HG03097 (cell line): ENCODE measurements around the gene FADD.

Source experiments
- ATAC-seq: cut with Tn5 transposase; IDR thresholded peaks from one replicate; pipeline ENCODE4 v1.9.1; 2021; ENCODE audit not compliant: unreplicated experiment, low FRiP score

The FADD gene

GRCh38 chr11:70230151-70230839, 27.2 kb downstream of the FADD start:
- ATAC-seq: no peak

GRCh38 chr11:70230840-70231710, 28.0 kb downstream of the FADD start:
- no peak for ATAC-seq

DNA sequence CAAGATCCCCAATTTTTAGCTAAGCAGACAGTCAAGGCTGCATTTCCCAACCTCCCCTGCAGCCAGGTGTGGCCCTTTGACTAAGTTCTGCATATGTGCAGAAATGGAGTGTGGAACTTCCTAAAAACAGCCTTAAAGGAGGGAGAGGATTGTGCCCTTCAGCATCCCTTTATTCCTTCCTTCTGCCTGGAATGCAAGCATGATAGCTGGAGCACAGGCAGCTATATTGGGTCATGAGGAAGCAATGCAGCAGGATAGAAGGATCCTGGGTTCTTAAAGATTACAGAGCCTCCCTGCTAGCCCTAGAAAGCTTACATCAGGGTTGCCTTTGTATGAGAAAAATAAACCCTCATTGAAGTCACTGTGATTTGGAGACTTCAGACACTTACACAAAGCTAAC, 29.9 kb downstream of the FADD start:
- no peak for ATAC-seq

DNA sequence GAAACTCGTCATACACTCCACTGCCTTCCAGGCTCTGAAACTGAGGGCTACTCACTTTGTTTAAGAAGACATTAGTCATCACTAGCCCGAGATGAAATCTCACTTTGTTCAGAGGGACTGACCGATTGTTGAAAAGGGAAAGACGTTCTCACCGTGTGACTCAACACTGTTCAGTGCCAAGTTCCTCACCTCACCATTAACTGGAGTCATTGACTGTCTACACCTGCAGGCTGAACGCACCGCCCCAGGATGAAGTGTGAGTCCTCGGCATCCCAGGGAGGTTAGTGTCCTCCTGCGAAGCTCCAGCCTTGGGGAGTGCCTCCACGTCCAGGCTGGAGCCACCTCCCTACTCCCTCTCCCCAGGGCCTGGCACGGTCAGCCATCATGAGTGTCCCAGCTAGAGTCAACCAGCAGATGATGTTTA, 30.4 kb downstream of the FADD start:
- ATAC-seq: no peak

DNA sequence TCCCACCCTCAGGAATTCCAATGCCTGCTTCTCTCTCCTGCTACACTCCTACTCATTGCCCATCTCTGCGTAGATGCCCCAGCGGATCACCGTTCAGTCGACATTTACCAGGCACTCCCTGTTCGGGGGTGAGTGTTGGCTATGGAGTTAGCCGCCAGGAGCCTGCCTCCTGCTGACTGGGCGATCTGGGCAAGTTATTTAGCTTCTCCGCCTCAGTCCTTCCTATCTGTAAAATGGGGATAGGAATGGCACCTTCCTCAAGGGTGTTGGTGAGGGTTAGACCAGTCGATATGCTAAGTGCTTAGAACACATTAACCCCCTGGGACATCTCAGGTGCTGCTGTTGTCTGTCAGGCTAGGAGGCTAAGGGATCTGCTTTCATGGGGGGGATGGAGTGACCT, 30.9 kb downstream of the FADD start:
- ATAC-seq: no peak

- ATAC-seq: no peak
These were observed 37.2 kb downstream of the FADD start for GRCh38 chr11:70240337-70240736.

GRCh38 chr11:70241709-70242108, 38.6 kb downstream of the FADD start:
- no peak for ATAC-seq

GRCh38 chr11:70242885-70243284, 39.8 kb downstream of the FADD start:
- ATAC-seq: no peak

DNA sequence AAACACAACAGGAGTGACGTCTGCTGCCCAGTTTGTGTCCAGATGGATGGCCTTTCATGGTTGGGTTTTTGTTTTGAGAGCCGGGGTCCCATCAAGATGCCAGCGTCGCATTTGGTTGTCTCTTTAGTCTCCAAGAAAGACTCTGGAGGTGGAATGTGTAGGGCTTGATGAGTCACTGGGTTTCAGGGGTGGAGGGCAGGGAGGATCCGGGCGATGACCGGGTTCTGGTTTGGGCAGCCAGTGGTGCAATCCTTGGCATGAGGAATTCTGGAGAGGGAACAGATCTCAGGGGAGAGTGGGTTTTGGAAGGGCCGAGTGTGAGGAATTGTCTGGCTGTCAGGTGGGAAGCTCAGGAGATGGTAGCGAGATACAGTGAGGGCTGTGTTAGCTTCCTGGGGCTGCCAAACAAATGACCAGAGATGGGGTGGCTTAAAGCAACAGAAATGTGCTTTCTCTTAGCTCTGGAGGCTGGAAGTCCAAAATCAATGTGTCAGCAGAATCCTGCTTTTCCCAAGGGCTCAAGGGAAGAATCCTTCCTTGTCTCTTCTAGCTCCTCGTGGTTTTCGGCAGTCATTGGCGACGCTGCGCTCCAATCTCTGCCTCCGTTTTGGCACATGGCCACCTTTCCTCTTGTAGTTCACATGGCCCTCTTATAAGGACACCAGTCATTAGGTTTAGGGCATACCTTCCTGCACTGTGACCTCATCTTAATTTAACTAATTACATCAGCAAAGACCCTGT, 41.0 kb downstream of the FADD start:
- no peak for ATAC-seq

- no peak for ATAC-seq
These were observed 41.6 kb downstream of the FADD start for GRCh38 chr11:70244698-70245097.

DNA sequence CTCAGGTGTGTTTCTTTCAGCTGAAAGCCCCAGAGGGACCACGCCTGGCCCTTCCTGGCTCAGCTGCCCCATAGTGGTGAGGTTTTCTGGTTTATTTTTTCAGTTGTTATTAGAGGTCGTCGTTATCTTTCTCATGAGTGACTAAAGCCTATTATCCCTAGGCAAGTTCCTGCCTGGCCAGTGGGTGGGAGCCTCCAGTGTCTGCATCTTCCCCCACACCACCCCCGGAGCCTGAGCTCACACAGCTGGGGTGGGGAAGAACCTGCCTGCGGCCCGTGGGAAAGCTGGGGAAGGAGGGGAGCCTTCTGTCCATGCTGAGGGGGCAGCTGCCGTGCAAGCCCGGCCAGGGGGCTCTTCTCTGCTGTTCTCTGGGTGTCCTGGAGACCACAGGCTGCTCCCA, 43.1 kb downstream of the FADD start:
- no peak for ATAC-seq

DNA sequence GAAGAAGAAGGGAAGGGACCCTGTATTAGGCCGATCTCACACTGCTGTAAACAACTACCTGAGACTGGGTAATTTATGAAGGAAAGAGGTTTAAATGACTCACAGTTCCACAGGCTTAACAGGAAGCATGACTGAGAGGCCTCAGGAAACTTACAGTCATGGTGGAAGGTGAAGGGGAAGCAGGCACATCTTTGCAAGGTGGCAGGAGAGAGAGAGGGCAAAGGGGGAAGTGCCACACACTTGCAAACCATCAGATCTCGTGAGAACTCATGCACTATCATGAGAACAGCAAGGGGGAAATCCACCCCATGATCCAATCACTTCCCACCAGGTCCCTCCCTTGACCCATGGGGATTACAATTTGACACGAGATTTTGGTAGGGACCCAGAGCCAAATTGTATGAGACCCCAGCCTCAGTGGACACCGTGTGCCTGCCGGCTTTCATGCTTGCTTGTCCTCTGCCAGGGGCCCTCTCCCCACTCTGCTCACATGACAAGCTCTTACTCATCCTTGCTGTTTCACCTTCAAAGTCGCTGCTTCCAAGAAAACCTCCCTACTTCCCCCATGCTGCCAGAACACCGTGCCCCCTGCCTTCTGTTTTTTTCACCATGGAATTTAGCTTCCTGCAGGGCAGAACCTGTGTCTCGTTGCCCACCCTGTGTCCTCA, 44.1 kb downstream of the FADD start:
- no peak for ATAC-seq

DNA sequence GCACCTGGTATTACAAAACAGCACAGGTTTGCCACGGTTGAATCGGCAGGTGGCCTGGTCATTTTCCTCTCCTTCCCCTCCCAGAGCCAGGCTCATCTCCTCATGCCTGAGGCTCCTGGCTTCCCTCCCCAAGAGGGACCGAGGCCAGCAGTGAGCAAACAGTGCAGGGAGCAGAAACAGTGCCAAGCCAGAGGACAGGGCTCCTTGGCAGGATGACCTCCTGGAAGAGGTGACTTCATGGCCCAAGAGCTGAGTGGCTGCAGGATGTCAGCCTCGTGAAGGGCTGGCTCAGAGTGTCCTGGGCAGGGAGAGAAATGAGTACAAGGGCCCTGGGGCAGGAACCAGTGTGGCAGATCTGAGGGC, 44.6 kb downstream of the FADD start:
- ATAC-seq: no peak

DNA sequence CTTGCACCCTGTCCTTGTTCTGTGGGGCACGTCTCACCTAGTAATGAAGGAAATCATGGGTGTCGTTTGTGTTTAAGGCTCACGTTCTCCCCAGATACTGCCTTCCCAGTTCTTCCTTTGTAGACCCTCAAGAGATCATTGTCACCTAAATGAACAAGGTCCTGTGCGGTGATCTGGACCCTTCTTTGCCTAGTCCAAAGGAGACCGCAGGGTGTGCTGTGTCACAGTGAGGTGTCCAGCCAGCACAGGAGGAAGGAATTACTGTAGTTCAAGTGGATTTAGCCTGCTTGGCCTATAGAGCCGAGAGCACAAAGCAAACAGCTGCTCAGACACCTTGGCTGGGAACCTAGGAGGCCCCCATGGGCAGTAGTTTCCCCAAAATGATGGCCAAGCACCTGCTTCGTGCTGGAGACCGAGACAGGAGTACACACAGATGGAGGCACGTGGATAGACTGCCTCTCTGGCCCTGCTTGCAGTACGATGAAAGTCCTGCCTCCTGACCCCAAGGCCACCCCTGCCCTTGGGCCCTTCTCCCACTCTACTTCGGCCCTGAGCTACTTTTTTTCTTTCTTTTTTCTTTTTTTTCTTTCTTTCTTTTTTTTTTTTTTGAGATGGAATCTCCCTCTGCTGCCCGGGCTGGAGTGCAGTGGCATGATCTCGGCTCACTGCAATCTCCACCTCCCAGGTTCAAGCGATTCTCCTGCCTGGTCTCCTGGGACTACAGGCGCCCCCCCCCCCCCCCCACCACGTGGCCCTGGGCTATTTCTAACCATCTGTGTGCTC, 48.0 kb downstream of the FADD start:
- ATAC-seq: no peak

DNA sequence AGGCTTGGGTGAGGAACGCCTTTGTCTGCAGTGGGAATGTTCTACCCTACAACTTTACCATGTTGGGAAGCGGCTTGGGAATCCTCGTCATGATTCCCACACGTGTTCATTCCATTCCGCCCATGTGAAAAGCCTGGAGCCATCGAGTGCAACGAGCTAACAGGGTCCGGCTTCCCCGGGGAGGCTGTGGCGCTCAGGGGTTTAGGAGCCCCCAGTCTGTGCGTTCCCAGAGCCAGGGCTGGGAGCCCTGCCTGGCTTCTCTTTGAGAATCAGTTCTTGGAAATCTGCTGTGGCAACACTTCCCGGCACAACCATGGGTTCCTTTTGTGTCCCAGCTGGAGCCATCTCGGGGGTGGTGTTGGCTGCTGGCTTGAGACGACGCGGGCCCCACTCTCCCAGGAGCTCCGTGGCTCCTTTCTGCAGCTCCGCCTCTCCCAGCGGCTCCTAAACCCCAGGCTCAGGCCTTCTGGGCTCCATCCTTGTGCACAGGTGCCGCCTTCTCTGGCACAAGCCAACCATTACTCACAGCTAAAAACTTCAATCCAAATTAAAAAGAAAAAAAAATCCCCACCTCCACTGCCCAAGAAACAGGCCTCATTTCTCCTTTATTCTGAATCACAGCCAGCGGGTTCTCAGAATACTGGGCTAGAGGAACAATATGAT, 48.7 kb downstream of the FADD start:
- ATAC-seq: no peak

- no peak for ATAC-seq
These were observed 49.7 kb downstream of the FADD start for GRCh38 chr11:70252844-70253243.

DNA sequence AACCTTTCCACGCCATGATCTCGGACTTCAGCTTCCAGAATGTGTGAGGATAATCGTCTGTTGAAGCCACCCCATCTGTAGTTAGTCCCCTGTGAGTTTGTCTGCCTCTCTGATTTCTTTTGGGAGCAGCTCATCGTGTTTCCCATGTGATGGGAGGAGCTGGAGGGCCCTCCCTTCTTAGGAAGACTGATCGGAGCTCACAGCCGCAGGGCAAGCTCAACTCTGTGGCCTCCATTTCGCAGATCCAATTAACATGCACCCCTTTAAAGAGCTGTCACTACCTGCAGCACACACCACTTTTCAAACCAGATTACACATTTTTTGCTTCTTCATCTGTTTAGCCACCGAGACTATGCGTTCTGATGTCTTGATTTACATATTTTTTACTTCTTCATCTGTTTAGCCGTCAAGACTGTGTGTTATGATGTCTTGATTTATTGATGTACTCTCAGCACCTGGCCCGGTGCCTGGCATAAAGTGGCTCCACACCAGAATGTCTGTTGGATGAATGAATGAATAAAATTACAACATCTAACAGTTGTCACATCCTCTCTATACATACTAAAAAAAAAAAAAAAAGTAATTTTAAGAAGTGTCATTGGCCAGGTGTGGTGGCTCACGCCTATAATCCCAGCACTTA, 52.5 kb downstream of the FADD start:
- ATAC-seq: no peak
